NCI-H2081 treated with DMSO at 0.1 percent for 48 hours (cell line): ENCODE results near the gene PCCA.
"Not testable (repeated sequence)": the region's sequence is repeated elsewhere in the genome, so short reads cannot be mapped to it uniquely, and the experiment has no call there.

Source experiments
- DNase-seq: peaks from one replicate; lab custom pipeline; 2025; lab: John Stamatoyannopoulos, UW

The PCCA gene

DNA sequence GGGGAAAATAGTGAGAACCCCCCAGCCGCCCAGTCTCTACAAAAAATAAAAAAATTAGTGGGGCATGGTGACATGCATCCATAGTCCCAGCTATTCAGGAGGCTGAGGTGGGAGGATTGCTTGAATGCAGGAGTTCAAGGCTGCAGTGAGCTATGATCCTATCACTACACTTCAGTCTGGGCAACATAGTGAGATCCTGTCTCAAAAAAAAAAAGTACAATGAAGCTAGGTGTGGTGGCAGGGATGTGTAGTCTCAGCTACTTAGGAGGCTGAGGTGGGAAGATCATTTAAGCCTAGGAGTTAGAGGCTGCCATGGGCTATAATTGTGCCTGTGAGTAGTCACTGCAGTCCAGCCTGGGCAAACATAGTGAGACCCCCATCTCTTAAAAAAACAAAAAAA, 8.9 kb downstream of the PCCA start:
- no peak for DNase-seq

DNA sequence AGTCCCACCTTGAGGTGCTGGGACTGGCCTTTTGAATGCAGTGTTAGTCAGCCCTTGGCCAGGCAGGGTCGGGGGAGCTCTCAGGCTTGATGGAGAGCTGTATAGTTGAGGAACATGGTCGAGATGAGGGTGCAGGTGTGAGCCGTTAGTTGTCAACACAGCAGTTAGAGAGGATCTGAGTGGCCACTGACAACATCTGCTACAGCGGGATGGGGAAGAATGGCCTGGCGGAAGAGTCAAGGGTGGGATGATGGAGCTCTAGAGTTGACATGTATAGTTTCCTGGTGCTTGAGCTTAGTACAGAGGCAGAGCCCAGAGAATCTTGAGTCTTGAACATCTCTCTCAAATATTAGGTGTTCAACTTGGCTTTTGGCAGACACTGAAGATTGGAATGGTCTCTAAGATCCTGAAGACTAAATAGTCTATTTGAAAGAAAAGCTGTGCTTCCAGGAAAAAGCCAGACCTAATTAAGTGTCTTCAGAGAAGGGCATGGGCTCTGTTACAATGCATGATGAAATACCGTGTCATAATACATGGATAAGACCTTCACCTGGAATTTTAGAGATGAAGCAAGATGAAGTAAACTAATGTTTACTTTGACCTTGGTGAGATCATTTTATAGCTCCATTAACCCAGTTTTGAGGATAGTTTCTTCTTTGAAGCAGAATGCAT, 9.7 kb downstream of the PCCA start:
- DNase-seq = no peak

DNA sequence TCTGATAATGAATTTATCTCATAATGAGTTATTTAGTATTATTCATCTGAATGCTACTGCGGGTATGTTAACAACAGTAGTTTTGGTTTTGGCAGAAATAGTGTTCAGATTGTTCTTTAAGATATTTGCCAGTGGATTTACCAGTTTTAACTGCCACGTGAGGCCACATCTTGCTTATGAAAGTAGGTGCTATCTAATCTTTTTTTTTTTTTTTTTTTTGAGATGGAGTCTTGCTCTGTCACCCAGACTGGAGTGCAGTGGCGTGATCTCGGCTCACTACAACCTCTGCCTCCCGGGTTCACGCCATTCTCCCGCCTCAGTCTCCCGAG, 10.2 kb downstream of the PCCA start:
- not testable (repeated sequence) for DNase-seq

DNA sequence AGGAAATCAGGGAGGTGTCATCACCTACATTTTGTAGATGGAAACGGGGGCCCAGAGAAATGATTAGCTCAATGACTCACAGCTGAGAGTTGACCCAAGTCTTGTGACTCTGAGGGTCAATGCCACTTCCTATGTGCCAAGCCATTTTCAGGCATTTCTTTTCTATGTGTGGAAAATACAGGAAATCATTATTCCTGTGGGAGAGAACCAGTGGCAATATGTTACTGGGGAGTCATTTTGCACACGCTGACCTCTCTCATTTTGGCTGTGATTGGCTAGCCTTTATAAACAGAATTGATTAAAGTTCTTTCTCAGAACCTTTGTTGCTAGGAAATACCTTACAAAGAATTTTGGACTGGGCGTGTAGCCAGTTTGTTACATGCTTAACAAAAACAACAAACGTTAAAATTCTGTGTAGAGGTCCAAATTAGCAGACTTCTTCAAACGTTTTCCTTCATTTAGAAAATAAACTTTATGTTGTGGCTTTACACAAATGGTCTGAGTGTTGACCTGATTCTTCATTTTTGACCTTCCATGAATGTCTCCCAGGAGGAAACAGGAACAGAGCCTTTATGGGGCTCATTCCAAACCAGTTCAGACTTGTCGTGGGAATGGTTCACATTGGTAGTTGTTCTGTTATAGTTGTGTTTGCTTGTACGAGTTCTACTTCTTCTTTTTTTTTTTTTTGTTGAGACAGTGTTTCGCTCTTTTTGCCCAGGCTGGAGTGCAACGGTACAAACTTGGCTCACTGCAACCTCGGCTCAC, 11.4 kb downstream of the PCCA start:
- DNase-seq = no peak

DNA sequence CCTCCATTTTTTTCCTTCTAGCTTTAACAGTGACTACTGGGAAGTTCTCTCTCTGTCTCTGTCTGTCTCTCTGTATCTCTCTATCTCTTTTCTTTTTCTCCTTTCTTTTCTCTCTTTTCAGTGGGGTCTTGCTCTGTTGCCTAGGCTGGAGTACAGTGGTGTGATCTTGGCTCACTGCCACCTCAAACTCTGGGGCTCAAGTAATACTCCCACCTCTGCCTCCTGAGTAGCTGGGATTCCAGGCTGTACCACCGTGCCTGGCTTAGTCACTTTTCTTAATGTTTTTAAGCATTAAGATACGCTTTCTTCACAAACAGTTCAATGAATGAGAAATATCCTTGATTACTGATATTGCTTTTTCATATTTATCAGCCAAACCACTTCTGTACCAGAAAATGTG, 13.1 kb downstream of the PCCA start:
- DNase-seq = no peak

DNA sequence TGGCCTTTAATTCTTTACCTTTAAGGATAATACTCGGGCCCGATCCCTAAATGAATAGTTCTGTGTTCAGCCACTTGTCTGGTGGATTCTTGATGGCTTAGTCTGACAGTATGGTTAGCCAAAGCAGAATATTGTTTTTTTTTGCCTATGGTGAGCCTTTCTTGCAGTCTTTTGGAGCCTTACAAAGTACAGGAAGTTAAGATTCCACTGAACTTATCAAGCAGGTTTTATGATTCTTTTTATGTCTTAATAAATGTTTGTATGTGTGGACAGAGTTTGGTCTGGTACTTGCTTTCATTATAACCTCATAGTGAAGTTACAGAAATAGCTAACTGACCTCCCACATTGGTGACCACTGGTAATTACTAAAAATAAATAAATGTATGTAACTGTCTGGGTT, 17.1 kb downstream of the PCCA start:
- DNase-seq = no peak

- no peak for DNase-seq
These were observed 17.8 kb downstream of the PCCA start for GRCh38 chr13:100106705-100107104.

- DNase-seq = no peak
These were observed 20.1 kb downstream of the PCCA start for GRCh38 chr13:100108913-100109507.

DNA sequence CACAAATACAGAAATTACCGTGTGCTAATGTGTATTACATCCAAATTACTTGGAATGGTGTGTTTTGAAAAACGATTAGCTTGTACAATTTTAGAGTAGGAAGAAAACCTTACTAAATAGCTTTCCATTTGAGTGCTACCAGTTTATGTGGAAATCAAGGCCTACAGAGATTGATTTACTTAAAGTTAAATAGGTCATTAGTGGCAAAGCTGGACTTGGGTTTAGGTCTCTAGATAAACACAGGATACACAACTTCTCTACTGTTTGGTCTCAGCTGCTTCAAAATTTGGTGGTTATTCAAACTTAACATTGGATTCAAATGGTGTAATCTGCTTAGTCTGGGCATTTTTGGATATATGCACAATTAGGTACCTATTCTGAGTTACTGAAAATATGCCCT, 21.4 kb downstream of the PCCA start:
- no peak for DNase-seq

DNA sequence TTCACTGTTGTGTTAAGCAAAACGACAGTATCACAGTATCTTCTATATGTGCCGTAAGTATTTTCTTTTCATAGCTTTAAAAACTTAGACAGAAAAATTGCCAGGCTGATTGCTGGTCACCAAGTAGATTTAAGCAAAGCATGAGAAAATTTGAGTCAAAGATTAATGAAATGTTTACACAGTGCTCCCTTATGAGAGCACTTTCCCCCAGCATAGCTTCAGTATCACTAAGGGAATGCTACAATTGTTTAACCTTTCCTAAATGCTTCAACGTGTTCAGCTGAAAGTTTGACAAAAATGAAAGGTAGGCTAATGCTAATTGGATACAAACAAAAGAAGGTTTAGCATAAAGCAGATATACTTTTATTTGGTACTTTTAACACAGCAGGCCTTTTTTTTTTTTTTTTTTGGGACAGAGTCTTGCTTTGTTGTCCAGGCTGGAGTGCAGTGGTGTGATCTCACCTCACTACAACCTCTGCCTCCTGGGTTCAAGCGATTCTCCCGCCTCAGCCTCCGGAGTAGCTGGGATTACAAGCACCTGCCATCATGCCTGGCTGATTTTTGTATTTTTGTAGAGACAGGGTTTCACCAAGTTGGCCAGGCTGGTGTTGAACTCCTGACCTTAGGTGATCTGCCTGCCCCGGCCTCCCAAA, 23.4 kb downstream of the PCCA start:
- no peak for DNase-seq

DNA sequence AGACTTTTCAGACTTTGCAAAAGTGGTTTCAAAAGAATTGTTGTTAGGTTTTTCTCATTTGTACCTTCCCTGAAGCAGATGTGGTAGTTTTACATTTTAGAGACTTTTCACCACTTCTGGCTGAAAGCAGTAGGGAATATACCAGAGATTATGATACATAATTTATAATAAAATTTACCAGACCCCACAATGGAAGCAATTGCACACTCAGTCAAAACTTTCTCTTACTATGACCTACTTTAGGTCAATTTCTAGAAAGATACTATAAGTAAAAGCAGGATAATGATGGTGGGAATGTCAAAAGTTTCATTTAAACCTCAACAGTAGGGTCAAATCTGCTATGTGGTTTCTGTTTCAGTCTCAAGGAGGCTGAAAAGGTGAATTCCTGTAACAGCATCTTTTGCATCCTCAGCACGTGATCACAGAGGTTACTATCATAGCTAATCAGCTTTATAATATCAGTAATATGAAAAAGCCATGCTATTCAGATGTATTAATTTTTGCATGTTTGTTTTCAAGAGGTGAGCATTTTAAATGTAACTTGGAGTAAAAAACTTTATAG, 26.9 kb downstream of the PCCA start:
- no peak for DNase-seq

GRCh38 chr13:100124265-100124664, 35.4 kb downstream of the PCCA start:
- DNase-seq = peak; percentile 58

DNA sequence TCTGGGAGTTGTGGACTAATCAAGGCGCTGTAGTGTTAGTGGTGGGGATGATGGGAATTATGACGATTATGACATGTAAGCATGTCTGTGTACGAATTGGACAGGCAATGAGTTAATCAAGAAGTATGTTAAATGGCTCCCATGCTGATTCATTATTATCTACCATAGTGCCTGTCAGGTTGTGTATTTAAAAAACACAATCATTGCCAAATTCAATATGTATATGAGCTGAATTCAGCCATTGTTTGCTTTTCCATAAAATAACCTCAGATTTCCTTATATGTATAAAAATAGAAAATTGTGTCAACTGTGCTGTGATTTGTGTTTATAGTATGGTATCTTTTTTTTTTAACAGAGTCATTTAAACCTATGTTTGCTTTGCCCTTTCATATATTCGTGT, 37.1 kb downstream of the PCCA start:
- DNase-seq = peak; percentile 94

DNA sequence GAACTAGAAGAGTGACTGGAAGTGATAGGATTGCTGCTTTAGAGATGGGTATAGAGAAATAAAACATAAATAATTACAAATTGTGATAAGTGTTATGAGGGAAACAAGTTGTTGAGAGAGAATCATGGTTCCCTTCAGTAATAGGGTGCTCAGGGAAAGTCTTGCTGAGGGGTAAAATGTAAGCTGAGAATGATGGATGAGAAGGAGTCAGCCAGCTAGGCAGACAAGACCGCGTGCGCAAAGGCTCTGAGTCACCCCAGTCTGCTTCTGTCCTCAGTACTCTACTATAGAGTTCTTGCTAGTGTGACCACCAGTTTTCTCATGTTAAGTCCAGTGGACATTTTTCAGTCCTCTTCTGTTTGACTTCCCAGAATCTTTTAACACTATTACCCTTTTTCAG, 39.5 kb downstream of the PCCA start:
- no peak for DNase-seq

GRCh38 chr13:100128838-100129237, 39.9 kb downstream of the PCCA start:
- no peak for DNase-seq

DNA sequence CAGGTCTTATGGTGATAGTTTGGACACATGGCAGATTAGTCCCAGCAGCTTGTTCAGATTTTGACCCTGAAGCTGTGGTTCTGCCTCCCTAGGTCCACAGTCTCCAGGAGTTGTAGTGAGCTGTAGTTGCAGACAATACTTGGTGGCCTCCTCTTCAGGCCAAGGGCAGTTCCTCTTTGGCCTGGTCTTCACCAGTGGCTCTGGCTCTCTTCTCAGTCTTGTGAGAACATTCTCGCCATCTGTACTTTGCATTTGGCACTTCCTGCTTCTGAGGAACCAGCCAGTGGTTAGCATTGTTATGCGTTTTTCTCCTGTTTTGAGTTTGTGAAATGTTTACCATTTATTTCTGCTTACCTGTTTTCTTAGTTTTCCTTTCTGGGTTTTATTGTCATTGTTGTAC, 40.7 kb downstream of the PCCA start:
- no peak for DNase-seq

DNA sequence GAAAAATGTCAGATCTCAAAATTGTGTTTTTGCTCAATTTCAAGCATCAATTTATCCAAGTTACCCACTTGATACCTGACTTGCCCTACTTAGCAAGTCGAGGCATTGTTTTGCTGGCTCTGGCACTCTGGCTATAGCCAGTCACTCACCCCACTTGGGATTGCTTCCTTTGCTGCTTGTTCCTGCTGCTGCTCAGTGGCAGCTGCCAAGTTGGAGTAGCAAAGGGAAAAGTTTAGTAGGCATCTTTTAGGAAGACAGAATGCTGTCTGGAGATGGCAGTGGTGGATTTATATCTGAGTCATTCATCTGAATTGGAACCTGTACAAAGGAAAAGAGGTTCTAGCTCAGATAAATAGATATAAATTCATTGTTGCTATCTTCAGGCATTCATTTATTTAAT, 41.2 kb downstream of the PCCA start:
- DNase-seq = no peak

- no peak for DNase-seq
These were observed 42.1 kb downstream of the PCCA start for GRCh38 chr13:100130930-100131511.

DNA sequence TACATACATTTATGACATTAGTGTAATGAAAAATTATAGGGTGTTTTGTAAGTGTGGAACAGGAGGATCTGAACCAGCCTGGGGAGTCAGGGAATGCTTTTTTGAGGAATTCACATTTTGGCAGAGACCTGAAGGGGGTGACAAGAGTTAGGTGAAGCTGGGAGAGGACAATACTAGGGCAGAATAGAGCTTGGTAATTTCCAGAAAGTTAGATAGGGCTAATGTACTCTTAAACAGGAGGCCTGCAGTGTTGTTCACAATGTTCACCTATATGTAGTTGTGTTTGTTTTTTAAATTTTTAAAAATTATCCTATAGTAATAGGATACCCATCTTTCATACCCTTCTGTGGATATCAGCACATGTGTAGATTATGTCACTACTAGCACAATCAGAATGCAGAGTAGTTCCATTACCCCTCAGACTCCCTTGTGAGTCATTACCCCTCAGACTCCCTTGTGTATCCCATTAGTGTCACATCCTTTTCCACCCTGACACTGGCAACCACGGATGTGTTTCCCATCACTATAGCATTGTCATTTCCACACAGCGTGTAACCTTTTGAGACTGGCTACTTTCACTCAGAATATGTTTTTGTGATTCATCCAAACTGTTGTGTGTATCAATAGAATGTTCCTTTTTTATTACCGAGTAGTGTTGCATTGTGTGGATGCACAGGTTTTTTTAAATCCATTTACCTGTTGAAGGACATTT, 43.1 kb downstream of the PCCA start:
- no peak for DNase-seq

DNA sequence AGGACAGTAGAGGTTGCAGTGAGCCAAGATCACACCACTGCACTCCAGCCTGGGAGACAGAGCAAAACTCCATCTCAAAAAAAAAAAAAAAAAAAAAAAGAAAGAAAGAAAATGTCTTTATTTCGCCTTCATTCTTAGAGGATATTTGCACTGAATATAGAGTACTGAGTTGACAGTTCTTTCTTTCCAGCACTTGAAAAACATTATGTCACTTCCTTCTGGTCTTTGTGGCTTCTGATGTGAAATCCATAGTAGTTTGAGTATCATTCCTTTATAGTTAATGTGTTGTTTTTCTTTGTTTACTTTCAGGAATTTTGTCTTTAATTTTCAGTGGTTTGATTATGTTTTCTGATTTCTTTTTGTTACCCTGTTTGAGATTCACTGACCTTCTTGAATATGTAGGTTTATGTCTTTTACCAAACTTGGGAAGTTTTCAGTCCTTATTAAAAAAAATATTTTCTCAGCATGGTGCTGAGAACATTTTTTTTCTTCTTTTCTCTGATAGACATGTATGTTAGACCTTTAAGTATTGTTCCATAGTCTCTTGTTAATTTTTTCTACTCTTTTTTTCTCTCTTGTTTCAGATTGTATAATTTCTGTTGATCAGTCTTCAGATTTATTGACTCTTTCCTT, 50.1 kb downstream of the PCCA start:
- DNase-seq = no peak

DNA sequence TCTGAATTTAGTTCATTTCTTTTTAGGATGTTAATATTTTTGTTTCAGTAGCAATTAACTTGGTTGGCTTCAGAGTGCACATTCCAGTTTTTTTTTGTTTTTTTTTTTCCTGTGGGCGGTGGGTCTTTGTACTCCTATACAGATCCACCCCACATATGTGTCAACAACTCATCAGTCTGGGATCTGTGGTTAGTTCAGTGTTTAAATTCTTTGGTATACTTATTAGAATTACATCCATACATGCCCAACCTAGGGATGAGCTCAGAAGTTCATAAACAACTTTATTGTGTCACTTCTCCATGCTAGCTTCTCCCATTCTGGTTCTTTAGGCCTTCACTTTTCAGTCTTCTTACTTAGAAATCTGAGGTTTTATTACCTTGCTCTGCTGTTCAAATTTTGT, 50.9 kb downstream of the PCCA start:
- no peak for DNase-seq
